HepG2 (cell line): ENCODE results near the gene IL22RA1. TPM values are rescaled to one million over a fixed set of nuclear protein-coding genes. Genes with fewer than 3 reads are reported as not detected.

Source experiments
- ATAC-seq: fragments of 200-7000 bp; cut with Tn5 transposase; 3 replicates; pipeline ENCODE4 v1.9.1; 2020; ENCODE audit warnings: mild to moderate bottlenecking, moderate library complexity
- BruUV-seq: library from RNA; stranded (reverse); fragments of 400-500 nt; replicated peaks from 2 replicates; lab custom pipeline; 2021; lab: Mats Ljungman, UMichigan
- CTCF ChIA-PET: fragments of 300-600 bp; formaldehyde crosslinking; extraction: SDS; loops from one replicate; lab custom pipeline; 2021; ENCODE audit warnings: low total read pairs, inconsistent platforms, low intra/inter-chr PET ratio; lab: Yijun Ruan, JAX
- POLR2A ChIA-PET: fragments of 350-600 bp; sonication (Branson Sonifier 250); formaldehyde crosslinking; loops from one replicate; lab custom pipeline; 2020; ENCODE audit warnings: antibody characterized with exemption, inconsistent platforms; lab: Yijun Ruan, JAX
- DNase-seq: peaks from one replicate; pipeline ENCODE4 v3.0.0-alpha.2; 2015; ENCODE audit warnings: low spot score
- FAIRE-seq: peaks from 3 replicates; lab custom pipeline; 2011; peaks lifted over from hg19 to GRCh38; lab: Jason Lieb, UNC
- H2AFZ ChIP-seq: one replicate; pipeline ENCODE4 v1.6.1; 2011; ENCODE audit warnings: low read length, inconsistent platforms
- H3K27ac ChIP-seq: fragments of 300-600 bp; 3 replicates; pipeline ENCODE4 v1.8.0; 2011; ENCODE audit warnings: mixed run types, mild to moderate bottlenecking, mixed read lengths, low read length, inconsistent platforms; ENCODE audit not compliant: insufficient read depth; ENCODE audit errors: extremely low read length
- H3K27me3 ChIP-seq, 2 experiments: fragments of 200-600 bp in 1 of 2; 2 replicates in 1 of 2; 3 replicates in 1 of 2; pipeline versions ENCODE4 v1.6.0 to v1.8.0; 2011; ENCODE audit warnings: low read length in 2 of 2, mild to moderate bottlenecking in 2 of 2, moderate library complexity in 2 of 2, inconsistent platforms in 1 of 2; ENCODE audit not compliant: insufficient read depth in 2 of 2, control insufficient read depth in 1 of 2
- H3K36me3 ChIP-seq, 2 experiments: fragments of 200-600 bp in 1 of 2; replicated peaks in 1 of 2; 2 replicates in 1 of 2; 3 replicates in 1 of 2; pipeline versions ENCODE4 v1.5.1 to v1.8.0; 2011; ENCODE audit warnings: low read length in 2 of 2, inconsistent platforms in 1 of 2; ENCODE audit not compliant: insufficient read depth in 2 of 2, control insufficient read depth in 1 of 2
- H3K4me1 ChIP-seq: 2 replicates; pipeline ENCODE4 v1.5.1; 2012; ENCODE audit warnings: low read length, inconsistent platforms; ENCODE audit not compliant: insufficient read depth
- H3K4me2 ChIP-seq: 2 replicates; pipeline ENCODE4 v1.6.0; 2011; ENCODE audit warnings: low read depth, low read length, inconsistent platforms
- H3K4me3 ChIP-seq, 3 experiments: fragments of 200-600 bp in 1 of 3; sonication (generic), shearing (Covaris generic) in 1 of 3; replicated peaks in 1 of 3; 2 replicates each; pipeline ENCODE4 v1.5.1; 2011 to 2016; ENCODE audit warnings: low read length in 3 of 3, inconsistent platforms in 2 of 3, low read depth in 2 of 3, mild to moderate bottlenecking in 2 of 3, control low read depth in 1 of 3, mixed read lengths in 1 of 3; ENCODE audit not compliant: insufficient read depth in 1 of 3
- H3K79me2 ChIP-seq: one replicate; pipeline ENCODE4 v1.6.1; 2011; ENCODE audit warnings: low read length, inconsistent platforms; ENCODE audit not compliant: insufficient read depth
- H3K9ac ChIP-seq: 2 replicates; pipeline ENCODE4 v1.6.0; 2011; ENCODE audit warnings: mild to moderate bottlenecking, low read depth, low read length, inconsistent platforms; ENCODE audit not compliant: insufficient read depth
- H3K9me3 ChIP-seq: 2 replicates; pipeline ENCODE4 v1.5.1; 2012; ENCODE audit warnings: mild to moderate bottlenecking, low read length
- H4K20me1 ChIP-seq: 2 replicates; pipeline ENCODE4 v1.6.0; 2011; ENCODE audit warnings: inconsistent platforms, mild to moderate bottlenecking, low read length, moderate library complexity; ENCODE audit not compliant: insufficient read depth
- ATAD3A ChIP-seq: sonication (generic); formaldehyde crosslinking; IDR thresholded peaks from 2 replicates; pipeline ENCODE4 v1.4.0; 2020; ENCODE audit warnings: missing genetic modification reagents
- ATF7-NPFF ChIP-seq: sonication (generic); formaldehyde crosslinking; IDR thresholded peaks from 2 replicates; pipeline ENCODE4 v1.8.1; 2023; ENCODE audit warnings: mild to moderate bottlenecking, low read depth, missing genetic modification reagents, moderate library complexity
- CREB1 ChIP-seq, 2 experiments: fragments of 450-650 bp in 1 of 2; IDR thresholded peaks; 2 replicates each; pipeline ENCODE4 v1.6.1; 2016 to 2017; ENCODE audit warnings: control low read depth in 1 of 2, mild to moderate bottlenecking in 1 of 2, missing compliant biosample characterization in 1 of 2, missing genetic modification characterization in 1 of 2
- ISX ChIP-seq: sonication (generic); formaldehyde crosslinking; conservative IDR thresholded peaks from 2 replicates; pipeline ENCODE4 v1.5.0; 2020; ENCODE audit warnings: missing genetic modification reagents
- KLF12 ChIP-seq: sonication (generic); formaldehyde crosslinking; IDR thresholded peaks from 2 replicates; pipeline ENCODE4 v1.4.0; 2020; ENCODE audit warnings: missing genetic modification reagents, borderline replicate concordance
- MXI1 ChIP-seq: IDR thresholded peaks from 3 replicates; pipeline ENCODE4 v1.6.1; 2012; ENCODE audit warnings: low read depth, low read length, inconsistent platforms, borderline replicate concordance
- NONO ChIP-seq, 2 experiments: fragments of 450-650 bp in 1 of 2; sonication (generic) in 1 of 2; formaldehyde crosslinking in 1 of 2; IDR thresholded peaks in 1 of 2; conservative IDR thresholded peaks in 1 of 2; 2 replicates each; pipeline versions ENCODE4 v1.6.1 to v1.8.0; 2017 to 2022; ENCODE audit warnings: mild to moderate bottlenecking in 1 of 2, missing genetic modification reagents in 1 of 2, moderate library complexity in 1 of 2
- RARA ChIP-seq: IDR thresholded peaks from 2 replicates; pipeline ENCODE4 v1.6.1; 2016; ENCODE audit warnings: missing genetic modification reagents, missing compliant biosample characterization
- WIZ ChIP-seq: sonication (generic); formaldehyde crosslinking; IDR thresholded peaks from 2 replicates; pipeline ENCODE4 v1.5.1; 2020; ENCODE audit warnings: mild to moderate bottlenecking, missing genetic modification reagents
- ZMYM2 ChIP-seq: sonication (generic); formaldehyde crosslinking; IDR thresholded peaks from 2 replicates; pipeline ENCODE4 v1.8.0; 2022; ENCODE audit warnings: mild to moderate bottlenecking, missing genetic modification reagents
- ZNF235 ChIP-seq: sonication (generic); formaldehyde crosslinking; IDR thresholded peaks from 2 replicates; pipeline ENCODE4 v1.8.1; 2023; ENCODE audit warnings: mild to moderate bottlenecking, missing genetic modification reagents, borderline replicate concordance
- ZNF850 ChIP-seq: sonication (generic); formaldehyde crosslinking; conservative IDR thresholded peaks from 2 replicates; pipeline ENCODE4 v1.9.0; 2021; ENCODE audit warnings: mild to moderate bottlenecking, missing genetic modification reagents
- WGBS: methylation state at CpG from one replicate; pipeline ENCODE4 v1.1.6; 2017; ENCODE audit warnings: low lambda C conversion rate; 5-methylcytosine and 5-hydroxymethylcytosine counted together
- in situ Hi-C: cut with HindIII; loops from 2 replicates; pipeline ENCODE4 v1.10.0; 2017; ENCODE audit warnings: low pct_unique_long_range_greater_than_20kb; ENCODE audit not compliant: extremely low pct_ligation_motif_present
- intact Hi-C: fragments of 100-400 bp; cut with micrococcal nuclease; formaldehyde crosslinking; loops from one replicate; pipeline ENCODE4 v1.10.0; 2022; ENCODE audit not compliant: unreplicated experiment
- polyA plus RNA-seq, 8 experiments: library from polyadenylated mRNA; depleted of rRNA in 3 of 8; stranded (reverse) in 7 of 8; unstranded in 1 of 8; fragments of >200 nt; fragmentation: Illumina TruSeq in 4 of 8; extraction: Trizol in 4 of 8; gene quantifications; 2 replicates each; pipeline versions ENCODE4 v1.2.1 to v1.2.3, GENCODE V29; 2011 to 2016; ENCODE audit warnings: low read depth in 4 of 8, missing spikeins in 1 of 8, mixed read lengths in 1 of 8; ENCODE audit not compliant: insufficient read depth in 1 of 8
- total RNA-seq, 5 experiments: library from RNA; depleted of rRNA; stranded (reverse); fragments of >200 nt; fragmentation: Illumina TruSeq; extraction: Trizol; gene quantifications; 2 replicates each; pipeline ENCODE4 v1.2.3, GENCODE V29; 2016; ENCODE audit warnings: low read depth in 1 of 5
- TF ChIP-seq, protein P1 (sequence below): sonication (generic); formaldehyde crosslinking; IDR thresholded peaks from 2 replicates; pipeline ENCODE4 v1.9.0; 2022; ENCODE audit warnings: missing genetic modification reagents, mild to moderate bottlenecking, borderline replicate concordance
- TF ChIP-seq, protein P2 (sequence below), 2 experiments: fragments of 450-650 bp in 1 of 2; sonication (generic) in 1 of 2; formaldehyde crosslinking; IDR thresholded peaks; 2 replicates each; pipeline versions ENCODE4 v1.5.0 to v1.8.0; 2020 to 2022; ENCODE audit warnings: mild to moderate bottlenecking in 1 of 2, missing genetic modification reagents in 1 of 2
- TF ChIP-seq, protein P3 (sequence below): sonication (generic); formaldehyde crosslinking; IDR thresholded peaks from 2 replicates; pipeline ENCODE4 v1.5.0; 2020; ENCODE audit warnings: mild to moderate bottlenecking, missing genetic modification reagents
- TF ChIP-seq, protein P4 (sequence below): sonication (generic); formaldehyde crosslinking; IDR thresholded peaks from 2 replicates; pipeline ENCODE4 v1.4.0; 2020; ENCODE audit warnings: mild to moderate bottlenecking, low read depth, missing genetic modification reagents

IL22RA1 gene
- total and polyA plus RNA-seq, 2 of the 13 experiments (the other 11 are each of a cell fraction or from before 2014, with no cell fraction given) = 4.4 to 10.2 TPM

DNA sequence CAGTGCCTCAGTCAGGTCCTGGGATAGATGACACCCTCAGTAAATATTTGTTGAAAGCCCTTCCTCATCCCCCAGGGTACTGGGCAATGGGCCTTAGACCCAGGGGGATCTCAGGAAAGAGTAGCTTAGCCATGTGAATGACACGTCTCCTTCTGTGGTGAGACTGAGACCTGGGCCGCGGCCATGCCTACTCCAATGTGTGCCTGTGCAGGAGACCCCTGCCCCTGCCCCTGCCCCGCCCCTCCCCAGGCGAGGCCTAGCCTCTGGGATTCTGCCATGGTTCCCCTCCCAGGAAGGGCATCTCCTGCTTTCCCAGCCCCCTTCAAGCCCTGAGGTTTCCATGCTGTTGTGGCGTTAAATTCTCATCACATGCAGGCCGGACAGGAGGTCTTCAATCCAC is 38.1 kb downstream of the IL22RA1 start:
- FAIRE-seq = no peak
- intact Hi-C loops = no loop called here
- ChIA-PET CTCF (no interaction called here), POLR2A (interaction anchor here (1.8 kb wide), 1 partner anchor 10 kb away, joined by 4 read pairs; no protein-coding TSS in a partner anchor)
- Histone ChIP-seq H3K4me3 (no peak overlapping the region), H3K79me2 (peaks cover 6% of the 10 kb centered on the region), H3K9ac (0 out of 2 replicates have a peak overlapping the region, but pooled peaks have one; percentile 29), H3K27ac (no peak overlapping the region), H3K4me2 (no peak overlapping the region), H3K9me3 (no peaks in the 10 kb centered on the region), H4K20me1 (no peaks in the 10 kb centered on the region), H3K4me1 (peaks cover 80% of the 10 kb centered on the region), H3K27me3 (no peaks in the 10 kb centered on the region; a peak in 1 of 5 replicates), H2AFZ (no peak overlapping the region), H3K36me3 (no peaks in the 10 kb centered on the region; a peak in 1 of 5 replicates)
- in situ Hi-C loops = loop anchor here (5.0 kb wide), 1 partner anchor 33 kb away; no protein-coding TSS in a partner anchor
- ATAC-seq = no peak
- BruUV-seq = no TSS peak
- 93% methylated on average over 4 of the region's 7 CpGs for WGBS
- DNase-seq = no peak
- no peak for TF ChIP-seq ZNF235
- TF ChIP-seq, protein P1, sequence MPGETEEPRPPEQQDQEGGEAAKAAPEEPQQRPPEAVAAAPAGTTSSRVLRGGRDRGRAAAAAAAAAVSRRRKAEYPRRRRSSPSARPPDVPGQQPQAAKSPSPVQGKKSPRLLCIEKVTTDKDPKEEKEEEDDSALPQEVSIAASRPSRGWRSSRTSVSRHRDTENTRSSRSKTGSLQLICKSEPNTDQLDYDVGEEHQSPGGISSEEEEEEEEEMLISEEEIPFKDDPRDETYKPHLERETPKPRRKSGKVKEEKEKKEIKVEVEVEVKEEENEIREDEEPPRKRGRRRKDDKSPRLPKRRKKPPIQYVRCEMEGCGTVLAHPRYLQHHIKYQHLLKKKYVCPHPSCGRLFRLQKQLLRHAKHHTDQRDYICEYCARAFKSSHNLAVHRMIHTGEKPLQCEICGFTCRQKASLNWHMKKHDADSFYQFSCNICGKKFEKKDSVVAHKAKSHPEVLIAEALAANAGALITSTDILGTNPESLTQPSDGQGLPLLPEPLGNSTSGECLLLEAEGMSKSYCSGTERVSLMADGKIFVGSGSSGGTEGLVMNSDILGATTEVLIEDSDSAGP = no peak
- no peak for TF ChIP-seq CREB1 (IDR thresholded peaks at IDR 0.05)
- TF ChIP-seq CREB1 (CRISPR knock-in tag; IDR thresholded peaks at IDR 0.05) = no peak
- TF ChIP-seq, protein P2, sequence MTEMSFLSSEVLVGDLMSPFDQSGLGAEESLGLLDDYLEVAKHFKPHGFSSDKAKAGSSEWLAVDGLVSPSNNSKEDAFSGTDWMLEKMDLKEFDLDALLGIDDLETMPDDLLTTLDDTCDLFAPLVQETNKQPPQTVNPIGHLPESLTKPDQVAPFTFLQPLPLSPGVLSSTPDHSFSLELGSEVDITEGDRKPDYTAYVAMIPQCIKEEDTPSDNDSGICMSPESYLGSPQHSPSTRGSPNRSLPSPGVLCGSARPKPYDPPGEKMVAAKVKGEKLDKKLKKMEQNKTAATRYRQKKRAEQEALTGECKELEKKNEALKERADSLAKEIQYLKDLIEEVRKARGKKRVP (CRISPR knock-in tag; IDR thresholded peaks at IDR 0.05) = no peak
- TF ChIP-seq NONO (IDR thresholded peaks at IDR 0.05) = no peak
- TF ChIP-seq NONO (CRISPR knock-in tag; conservative IDR thresholded peaks at IDR 0.05) = no peak
- no peak for TF ChIP-seq RARA (CRISPR knock-in tag)
- TF ChIP-seq, protein P3, sequence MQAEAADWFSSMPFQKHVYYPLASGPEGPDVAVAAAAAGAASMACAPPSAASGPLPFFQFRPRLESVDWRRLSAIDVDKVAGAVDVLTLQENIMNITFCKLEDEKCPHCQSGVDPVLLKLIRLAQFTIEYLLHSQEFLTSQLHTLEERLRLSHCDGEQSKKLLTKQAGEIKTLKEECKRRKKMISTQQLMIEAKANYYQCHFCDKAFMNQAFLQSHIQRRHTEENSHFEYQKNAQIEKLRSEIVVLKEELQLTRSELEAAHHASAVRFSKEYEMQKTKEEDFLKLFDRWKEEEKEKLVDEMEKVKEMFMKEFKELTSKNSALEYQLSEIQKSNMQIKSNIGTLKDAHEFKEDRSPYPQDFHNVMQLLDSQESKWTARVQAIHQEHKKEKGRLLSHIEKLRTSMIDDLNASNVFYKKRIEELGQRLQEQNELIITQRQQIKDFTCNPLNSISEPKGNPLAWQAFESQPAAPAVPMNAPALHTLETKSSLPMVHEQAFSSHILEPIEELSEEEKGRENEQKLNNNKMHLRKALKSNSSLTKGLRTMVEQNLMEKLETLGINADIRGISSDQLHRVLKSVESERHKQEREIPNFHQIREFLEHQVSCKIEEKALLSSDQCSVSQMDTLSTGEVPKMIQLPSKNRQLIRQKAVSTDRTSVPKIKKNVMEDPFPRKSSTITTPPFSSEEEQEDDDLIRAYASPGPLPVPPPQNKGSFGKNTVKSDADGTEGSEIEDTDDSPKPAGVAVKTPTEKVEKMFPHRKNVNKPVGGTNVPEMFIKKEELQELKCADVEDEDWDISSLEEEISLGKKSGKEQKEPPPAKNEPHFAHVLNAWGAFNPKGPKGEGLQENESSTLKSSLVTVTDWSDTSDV (CRISPR knock-in tag) = no peak
- no peak for TF ChIP-seq ZNF850
- TF ChIP-seq ZMYM2 (CRISPR knock-in tag) = no peak
- no peak for TF ChIP-seq KLF12 (CRISPR knock-in tag)
- no peak for TF ChIP-seq ISX (CRISPR knock-in tag)
- no peak for TF ChIP-seq WIZ (CRISPR knock-in tag)
- TF ChIP-seq, protein P4, sequence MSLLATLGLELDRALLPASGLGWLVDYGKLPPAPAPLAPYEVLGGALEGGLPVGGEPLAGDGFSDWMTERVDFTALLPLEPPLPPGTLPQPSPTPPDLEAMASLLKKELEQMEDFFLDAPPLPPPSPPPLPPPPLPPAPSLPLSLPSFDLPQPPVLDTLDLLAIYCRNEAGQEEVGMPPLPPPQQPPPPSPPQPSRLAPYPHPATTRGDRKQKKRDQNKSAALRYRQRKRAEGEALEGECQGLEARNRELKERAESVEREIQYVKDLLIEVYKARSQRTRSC (CRISPR knock-in tag) = no peak
- no peak for TF ChIP-seq ATF7-NPFF (CRISPR knock-in tag)
- no peak for TF ChIP-seq MXI1
- TF ChIP-seq ATAD3A = no peak
